H1 (cell line): ENCODE results near the gene TBCE. TPM values are rescaled to one million over a fixed set of nuclear protein-coding genes. Genes with fewer than 3 reads are reported as not detected.

Experiments used
- CTCF ChIA-PET: fragments of 300-600 bp; sonication (Branson Sonifier 250); formaldehyde crosslinking; loops from one replicate; lab custom pipeline; 2021; ENCODE audit not compliant: partially characterized antibody; lab: Charles Lee
- POLR2A ChIA-PET: fragments of 300-600 bp; sonication (Branson Sonifier 250); formaldehyde crosslinking; loops from one replicate; lab custom pipeline; 2021; ENCODE audit warnings: inconsistent platforms; ENCODE audit not compliant: partially characterized antibody; lab: Charles Lee
- DNase-seq, 2 experiments: peaks; one replicate each; pipeline versions ENCODE4 v3.0.0 to v3.0.0-alpha.2; 2010 to 2022; ENCODE audit warnings: low spot score in 2 of 2, low read depth in 1 of 2, mixed read lengths in 1 of 2
- FAIRE-seq: peaks from 2 replicates; lab custom pipeline; 2011; peaks lifted over from hg19 to GRCh38; lab: Jason Lieb, UNC
- H2AFZ ChIP-seq: 2 replicates; pipeline ENCODE4 v1.8.1; 2012; ENCODE audit warnings: low read length, inconsistent platforms
- H2AK5ac ChIP-seq: 2 replicates; pipeline ENCODE4 v1.6.1; 2013; ENCODE audit warnings: low read depth, low read length
- H2BK120ac ChIP-seq: replicated peaks from 2 replicates; pipeline ENCODE3; 2013; ENCODE audit warnings: low read depth, low read length, inconsistent platforms
- H2BK12ac ChIP-seq: 2 replicates; pipeline ENCODE4 v1.6.1; 2013; ENCODE audit warnings: low read depth, low read length
- H2BK15ac ChIP-seq: 2 replicates; pipeline ENCODE4 v1.6.1; 2013; ENCODE audit warnings: low read length
- H2BK20ac ChIP-seq: 2 replicates; pipeline ENCODE4 v1.6.1; 2013; ENCODE audit warnings: low read length
- H2BK5ac ChIP-seq: 2 replicates; pipeline ENCODE4 v1.6.1; 2013; ENCODE audit warnings: low read depth, low read length
- H3K14ac ChIP-seq: 2 replicates; pipeline ENCODE4 v1.6.1; 2013; ENCODE audit warnings: inconsistent platforms; ENCODE audit not compliant: insufficient read length
- H3K18ac ChIP-seq: 2 replicates; pipeline ENCODE4 v1.6.1; 2013; ENCODE audit warnings: low read length; ENCODE audit errors: extremely low read depth
- H3K23ac ChIP-seq: 2 replicates; pipeline ENCODE4 v1.6.1; 2013; ENCODE audit warnings: inconsistent platforms; ENCODE audit not compliant: insufficient read length
- H3K23me2 ChIP-seq: 2 replicates; pipeline ENCODE4 v1.6.1; 2013; ENCODE audit warnings: low read depth, low read length
- H3K27ac ChIP-seq: 2 replicates; pipeline ENCODE4 v1.6.1; 2011; ENCODE audit warnings: low read depth, low read length, inconsistent platforms
- H3K27me3 ChIP-seq, 4 experiments: replicated peaks in 1 of 4; 1 replicate in 1 of 4; 2 replicates in 3 of 4; pipeline versions ENCODE4 v1.6.1 to v1.8.1; 2011 to 2013; ENCODE audit warnings: low read length in 3 of 4, mild to moderate bottlenecking in 3 of 4, inconsistent platforms in 2 of 4, mixed read lengths in 2 of 4, moderate library complexity in 1 of 4; ENCODE audit not compliant: control insufficient read depth in 3 of 4, insufficient read depth in 3 of 4; ENCODE audit errors: extremely low read depth in 1 of 4
- H3K36me3 ChIP-seq, 4 experiments: 2 replicates each; pipeline versions ENCODE4 v1.6.1 to v1.8.1; 2011 to 2013; ENCODE audit warnings: mild to moderate bottlenecking in 4 of 4, low read length in 3 of 4, moderate library complexity in 2 of 4, control low read depth in 1 of 4, inconsistent platforms in 1 of 4; ENCODE audit not compliant: insufficient read depth in 4 of 4, control insufficient read depth in 2 of 4
- H3K4ac ChIP-seq: replicated peaks from 2 replicates; pipeline ENCODE3; 2013; ENCODE audit warnings: low read length, low read depth, mixed read lengths, inconsistent platforms; ENCODE audit not compliant: insufficient read length
- H3K4me1 ChIP-seq, 4 experiments: replicated peaks in 1 of 4; 1 replicate in 1 of 4; 2 replicates in 3 of 4; pipeline versions ENCODE4 v1.6.1 to v1.8.1; 2011 to 2013; ENCODE audit warnings: low read length in 3 of 4, inconsistent platforms in 2 of 4, mixed read lengths in 1 of 4; ENCODE audit not compliant: insufficient read depth in 4 of 4, control insufficient read depth in 3 of 4
- H3K4me2 ChIP-seq, 2 experiments: 2 replicates each; pipeline versions ENCODE4 v1.6.1 to v1.8.1; 2011 to 2013; ENCODE audit warnings: low read depth in 2 of 2, low read length in 2 of 2, control low read depth in 1 of 2, inconsistent platforms in 1 of 2, mild to moderate bottlenecking in 1 of 2; ENCODE audit not compliant: insufficient read depth in 1 of 2
- H3K4me3 ChIP-seq, 4 experiments: fragments of 200-600, 300-600 bp in 1 of 4; sonication (generic), shearing (Covaris generic), sonication (Bioruptor Twin) in 1 of 4; 2 replicates each; pipeline versions ENCODE4 v1.5.1 to v1.8.1; 2011 to 2016; ENCODE audit warnings: low read length in 4 of 4, low read depth in 3 of 4, control low read depth in 2 of 4, inconsistent platforms in 2 of 4, mild to moderate bottlenecking in 2 of 4, mixed read lengths in 1 of 4, moderate library complexity in 1 of 4; ENCODE audit not compliant: insufficient read depth in 2 of 4; ENCODE audit errors: extremely low read depth in 1 of 4
- H3K56ac ChIP-seq: replicated peaks from 2 replicates; pipeline ENCODE3; 2013; ENCODE audit warnings: low read depth, mild to moderate bottlenecking, mixed read lengths, low read length, inconsistent platforms; ENCODE audit not compliant: insufficient read length
- H3K79me1 ChIP-seq: 2 replicates; pipeline ENCODE4 v1.6.1; 2013; ENCODE audit warnings: low read depth, low read length, control low read depth
- H3K79me2 ChIP-seq, 2 experiments: 2 replicates each; pipeline versions ENCODE4 v1.6.1 to v1.8.1; 2012 to 2013; ENCODE audit warnings: low read length in 2 of 2, mild to moderate bottlenecking in 2 of 2, inconsistent platforms in 1 of 2; ENCODE audit not compliant: insufficient read depth in 2 of 2, control insufficient read depth in 1 of 2
- H3K9ac ChIP-seq, 4 experiments: replicated peaks in 1 of 4; 1 replicate in 1 of 4; 2 replicates in 3 of 4; pipeline versions ENCODE4 v1.6.1 to v1.8.1; 2011 to 2013; ENCODE audit warnings: low read depth in 3 of 4, low read length in 3 of 4, control low read depth in 2 of 4, mild to moderate bottlenecking in 2 of 4, moderate library complexity in 2 of 4, inconsistent platforms in 1 of 4; ENCODE audit errors: extremely low read depth in 1 of 4
- H3K9me3 ChIP-seq, 2 experiments: 2 replicates each; pipeline versions ENCODE4 v1.6.1 to v1.8.1; 2012 to 2013; ENCODE audit warnings: mild to moderate bottlenecking in 2 of 2, moderate library complexity in 2 of 2, control low read depth in 1 of 2, inconsistent platforms in 1 of 2, low read depth in 1 of 2, low read length in 1 of 2, mixed read lengths in 1 of 2; ENCODE audit not compliant: insufficient read depth in 2 of 2
- H4K20me1 ChIP-seq, 2 experiments: replicated peaks in 1 of 2; 2 replicates each; pipeline versions ENCODE3 to v1.8.1; 2011 to 2013; ENCODE audit warnings: inconsistent platforms in 2 of 2, low read length in 2 of 2, mild to moderate bottlenecking in 1 of 2; ENCODE audit not compliant: insufficient read depth in 2 of 2, control insufficient read depth in 1 of 2
- H4K5ac ChIP-seq: 2 replicates; pipeline ENCODE4 v1.6.1; 2013; ENCODE audit warnings: low read length, low read depth, mixed read lengths, inconsistent platforms; ENCODE audit not compliant: insufficient read length
- H4K8ac ChIP-seq: 2 replicates; pipeline ENCODE4 v1.8.0; 2013; ENCODE audit warnings: mild to moderate bottlenecking, moderate library complexity, low read length, inconsistent platforms; ENCODE audit not compliant: insufficient read depth; ENCODE audit errors: extremely low read depth
- H4K91ac ChIP-seq: replicated peaks from 2 replicates; pipeline ENCODE3; 2013; ENCODE audit warnings: low read length, mixed read lengths, inconsistent platforms; ENCODE audit not compliant: insufficient read length
- ASH2L ChIP-seq: fragments of 200-600, 300-600 bp; sonication (generic); IDR thresholded peaks from one replicate; pipeline ENCODE4 v1.7.1; 2017; ENCODE audit warnings: low read length
- BCL11A ChIP-seq, 2 experiments: IDR thresholded peaks; one replicate each; pipeline ENCODE4 v1.6.1; 2011; ENCODE audit warnings: low read depth in 2 of 2, low read length in 2 of 2, mild to moderate bottlenecking in 2 of 2
- CBX8 ChIP-seq: fragments of 300-800, 300-1000 bp; sonication (generic); IDR thresholded peaks from 2 replicates; pipeline ENCODE4 v1.7.1; 2016; ENCODE audit warnings: low read depth, low read length, borderline replicate concordance
- CTBP2 ChIP-seq: IDR thresholded peaks from 2 replicates; pipeline ENCODE4 v1.7.0; 2011; ENCODE audit warnings: borderline replicate concordance, mild to moderate bottlenecking, moderate library complexity, mixed read lengths, low read length; ENCODE audit not compliant: insufficient read depth, insufficient read length
- HDAC2 ChIP-seq, 2 experiments: fragments of 300-600 bp in 1 of 2; sonication (generic) in 1 of 2; IDR thresholded peaks; 2 replicates each; pipeline ENCODE4 v1.6.1; 2011 to 2012; ENCODE audit warnings: low read depth in 2 of 2, low read length in 2 of 2, mild to moderate bottlenecking in 2 of 2, moderate library complexity in 2 of 2, borderline replicate concordance in 1 of 2, inconsistent platforms in 1 of 2
- JUND ChIP-seq: IDR thresholded peaks from 2 replicates; pipeline ENCODE4 v1.6.1; 2011; ENCODE audit warnings: mild to moderate bottlenecking, improper control_type of control experiment, low read length
- MAFK ChIP-seq: IDR thresholded peaks from 2 replicates; pipeline ENCODE4 v1.6.1; 2012; ENCODE audit warnings: low read depth, mild to moderate bottlenecking, improper control_type of control experiment, low read length
- POLR2AphosphoS5 ChIP-seq: IDR thresholded peaks from 2 replicates; pipeline ENCODE4 v1.6.1; 2011; ENCODE audit warnings: low read depth, low read length
- SP1 ChIP-seq: IDR thresholded peaks from 2 replicates; pipeline ENCODE4 v1.6.1; 2011; ENCODE audit warnings: low read depth, low read length
- SP2 ChIP-seq: IDR thresholded peaks from 2 replicates; pipeline ENCODE4 v1.6.1; 2012; ENCODE audit warnings: mild to moderate bottlenecking, low read length, inconsistent platforms
- SP4 ChIP-seq: IDR thresholded peaks from 2 replicates; pipeline ENCODE4 v1.6.1; 2012; ENCODE audit warnings: low read length, inconsistent platforms
- YY1 ChIP-seq: IDR thresholded peaks from 2 replicates; pipeline ENCODE4 v1.6.1; 2011; ENCODE audit warnings: low read depth, mild to moderate bottlenecking, low read length
- whole genome bisulfite sequencing, 2 experiments: shearing (Covaris generic) in 1 of 2; methylation state at CpG; one replicate each; pipeline versions ENCODE4 v1.1.6 to v1.1.7; 2013 to 2015; ENCODE audit warnings: low lambda C conversion rate in 2 of 2, mixed read lengths in 2 of 2, inconsistent platforms in 1 of 2, low coverage in 1 of 2, missing lambda C conversion rate in 1 of 2; ENCODE audit not compliant: insufficient replicate concordance in 2 of 2, insufficient coverage in 1 of 2, insufficient read length in 1 of 2; ENCODE audit errors: extremely low coverage in 1 of 2, missing lambda C conversion rate in 1 of 2; 5-methylcytosine and 5-hydroxymethylcytosine counted together
- polyA plus RNA-seq, 7 experiments: library from polyadenylated mRNA; depleted of rRNA in 3 of 7; stranded (reverse) in 5 of 7; unstranded in 2 of 7; fragments of >200 nt in 5 of 7; fragments of 200-250 nt in 2 of 7; gene quantifications; 1 replicate in 5 of 7; 2 replicates in 1 of 7; 4 replicates in 1 of 7; pipeline versions ENCODE4 v1.2.1 to v1.2.3, GENCODE V29; 2011 to 2013; ENCODE audit warnings: missing spikeins in 2 of 7, mixed read lengths in 2 of 7
- total RNA-seq: library from RNA; stranded (reverse); fragmentation: NEBNext Ultra II Directional; extraction: Animal tissue kit (Norgen Biotek cat#: 25700); gene quantifications from 2 replicates; pipeline ENCODE4 v1.2.1, GENCODE V29; 2021
- TF ChIP-seq, protein P1 (sequence below), 3 experiments: IDR thresholded peaks; 1 replicate in 2 of 3; 2 replicates in 1 of 3; pipeline versions ENCODE4 v1.5.1 to v1.6.1; 2011; ENCODE audit warnings: low read length in 3 of 3, mild to moderate bottlenecking in 3 of 3, inconsistent platforms in 2 of 3, low read depth in 1 of 3, moderate library complexity in 1 of 3; ENCODE audit not compliant: insufficient read depth in 1 of 3; ENCODE audit errors: control extremely low read depth in 1 of 3

Gene TBCE
- total and polyA plus RNA-seq, 2 of the 8 experiments (the other 6 are each of a cell fraction or from before 2014, with no cell fraction given): 22.7 to 42.9 TPM

DNA sequence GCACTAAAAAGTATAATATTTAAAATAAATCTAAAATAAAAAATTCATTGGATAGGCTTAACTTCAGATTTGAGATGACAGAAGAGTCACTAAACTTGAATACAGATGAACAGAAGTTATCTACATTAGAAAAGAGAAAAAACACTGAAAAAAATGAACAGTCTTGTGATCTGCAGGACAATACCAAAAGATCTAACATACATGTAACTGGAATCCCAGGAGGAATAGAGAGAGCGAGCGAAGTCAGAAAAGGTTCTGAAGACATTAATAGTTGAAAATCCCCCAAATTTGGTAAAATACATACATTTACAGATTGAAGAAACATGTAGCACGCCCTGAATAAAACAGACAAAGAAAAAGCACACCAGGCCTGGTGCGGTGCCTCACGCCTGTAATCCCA lies 115.9 kb downstream of the TBCE start:
- Histone ChIP-seq H2BK15ac (no peak overlapping the region), H2AK5ac (no peak overlapping the region), H2BK120ac (no peak overlapping the region), H3K27ac (no peak overlapping the region), H3K4me1 (no peaks in the 10 kb centered on the region), H4K20me1 (no peaks in the 10 kb centered on the region), H3K27me3 (no peaks in the 10 kb centered on the region), H2BK5ac (no peak overlapping the region), H2BK20ac (no peak overlapping the region), H3K79me1 (no peaks in the 10 kb centered on the region), H3K4me3 (no peak overlapping the region), H3K23me2 (no peaks in the 10 kb centered on the region), H3K18ac (no peak overlapping the region), H4K5ac (no peak overlapping the region), H3K23ac (no peak overlapping the region), H3K36me3 (peaks cover 7 to 55% (median 29%) of the 10 kb centered on the region in 4 experiments; a peak in 7 of 8 replicates), H3K4ac (no peak overlapping the region), H3K9ac (no peak overlapping the region), H3K4me2 (no peak overlapping the region), H2AFZ (no peak overlapping the region), H3K14ac (no peak overlapping the region), H2BK12ac (no peak overlapping the region), H3K9me3 (no peaks in the 10 kb centered on the region), H4K8ac (no peak overlapping the region), H3K79me2 (no peaks in the 10 kb centered on the region), H3K56ac (no peak overlapping the region), H4K91ac (no peak overlapping the region)
- ChIA-PET POLR2A (interaction anchor here (0.9 kb wide), 1 partner anchor 9 kb away, joined by 5 read pairs; no protein-coding TSS in a partner anchor), CTCF (no interaction called here)
- 94% methylated on average over 5 of the region's 5 CpGs; no CpG with 5 or more reads in 1 of the 2 experiments for WGBS, 2 experiments
- no peak for DNase-seq
- no peak for FAIRE-seq
- TF ChIP-seq SP1 (no peak), CTBP2 (no peak), YY1 (no peak), BCL11A (IDR thresholded peaks at IDR 0.05; ENCODE audit: low read depth in 2 of 2, low read length in 2 of 2) (no peak), JUND (no peak), ASH2L (no peak), HDAC2 (IDR thresholded peaks at IDR 0.05; ENCODE audit: borderline replicate concordance in 1 of 2, low read depth in 2 of 2, low read length in 2 of 2) (no peak), CBX8 (no peak), SP2 (no peak), MAFK (no peak), SP4 (no peak), POLR2AphosphoS5 (no peak)
- TF ChIP-seq, protein P1, sequence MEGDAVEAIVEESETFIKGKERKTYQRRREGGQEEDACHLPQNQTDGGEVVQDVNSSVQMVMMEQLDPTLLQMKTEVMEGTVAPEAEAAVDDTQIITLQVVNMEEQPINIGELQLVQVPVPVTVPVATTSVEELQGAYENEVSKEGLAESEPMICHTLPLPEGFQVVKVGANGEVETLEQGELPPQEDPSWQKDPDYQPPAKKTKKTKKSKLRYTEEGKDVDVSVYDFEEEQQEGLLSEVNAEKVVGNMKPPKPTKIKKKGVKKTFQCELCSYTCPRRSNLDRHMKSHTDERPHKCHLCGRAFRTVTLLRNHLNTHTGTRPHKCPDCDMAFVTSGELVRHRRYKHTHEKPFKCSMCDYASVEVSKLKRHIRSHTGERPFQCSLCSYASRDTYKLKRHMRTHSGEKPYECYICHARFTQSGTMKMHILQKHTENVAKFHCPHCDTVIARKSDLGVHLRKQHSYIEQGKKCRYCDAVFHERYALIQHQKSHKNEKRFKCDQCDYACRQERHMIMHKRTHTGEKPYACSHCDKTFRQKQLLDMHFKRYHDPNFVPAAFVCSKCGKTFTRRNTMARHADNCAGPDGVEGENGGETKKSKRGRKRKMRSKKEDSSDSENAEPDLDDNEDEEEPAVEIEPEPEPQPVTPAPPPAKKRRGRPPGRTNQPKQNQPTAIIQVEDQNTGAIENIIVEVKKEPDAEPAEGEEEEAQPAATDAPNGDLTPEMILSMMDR (IDR thresholded peaks at IDR 0.05; ENCODE audit: control extremely low read depth in 1 of 3, insufficient read depth in 1 of 3, low read depth in 1 of 3, low read length in 3 of 3): no peak
